Erythroblast (primary cell): ENCODE data around the gene ITPR1.

Experiments
- GATA1 ChIP-seq: IDR thresholded peaks from 2 replicates; pipeline ENCODE4 v1.6.1; 2011; ENCODE audit warnings: low read depth, mild to moderate bottlenecking, control low read depth, low read length, moderate library complexity
- POLR2A ChIP-seq: IDR thresholded peaks from 2 replicates; pipeline ENCODE4 v1.6.1; 2011; ENCODE audit warnings: mild to moderate bottlenecking, low read length

- TF ChIP-seq POLR2A (no peak), GATA1 (no peak)
These were observed 197.1 kb downstream of the ITPR1 start for GRCh38 chr3:4690277-4690676.
